Left lung (tissue), 8 donors: ENCODE data around the gene HHIPL2. TPM values are rescaled to one million over a fixed set of nuclear protein-coding genes. Genes with fewer than 3 reads are reported as not detected.

Experiments
- polyA plus RNA-seq, 6 donors: library from polyadenylated mRNA; unstranded; fragments of 120-200 nt; gene quantifications; one replicate each; pipeline ENCODE4 v1.2.1, GENCODE V29; 2013; ENCODE audit not compliant: insufficient read length in 6 of 6
- total RNA-seq, 2 donors: library from RNA; stranded (reverse); fragmentation: NEBNext Ultra II Directional; extraction: Animal tissue kit (Norgen Biotek cat#: 25700); gene quantifications; one replicate each; pipeline ENCODE4 v1.2.1, GENCODE V29; 2021
- donor health status: DM: no; HTN: yes; CAD: no.
- donor health status: DM: no; HTN: no; CAD: no.

Gene HHIPL2
- total and polyA plus RNA-seq, 8 donors = 0.50 to 1.5 (median 0.61) TPM; not detected in 1

Other genes starting within 250 kb of the HHIPL2 start
- 1 to 10 TPM; 6.1 to 9.8 TPM for gene TAF1A, start 41.8 kb upstream of the HHIPL2 start, total RNA-seq
- 10 to 100 TPM; 17.1 to 23.2 (median 19.9) TPM for gene TAF1A, start 41.8 kb upstream of the HHIPL2 start, polyA plus RNA-seq
- 10 to 100 TPM; 62.0 to 62.3 TPM for gene MIA3, start 70.0 kb upstream of the HHIPL2 start, total RNA-seq
- gene MIA3, start 70.0 kb upstream of the HHIPL2 start, polyA plus RNA-seq = 10 to 100 TPM; 76.2 to 94.5 (median 86.5) TPM
- gene AIDA, start 164.4 kb upstream of the HHIPL2 start, total RNA-seq = 10 to 100 TPM; 91.6 to 94.5 TPM
- gene AIDA, start 164.4 kb upstream of the HHIPL2 start, polyA plus RNA-seq = 10 to 100 TPM; 71.8 to 96.7 (median 84.5) TPM
- gene BROX, start 164.5 kb upstream of the HHIPL2 start, total RNA-seq = 10 to 100 TPM; 47.2 to 52.6 TPM
- gene BROX, start 164.5 kb upstream of the HHIPL2 start, polyA plus RNA-seq = 10 to 100 TPM; 41.4 to 52.1 (median 46.3) TPM
- not detected for gene FAM177B, start 189.1 kb upstream of the HHIPL2 start, total RNA-seq
- 1 to 10 TPM in 1 of 6 donors, under 1 TPM in 5; 0.28 to 1.2 (median 0.49) TPM for gene FAM177B, start 189.1 kb upstream of the HHIPL2 start, polyA plus RNA-seq